HEK293 (cell line): Measurements from ENCODE around the gene ICAM4.

Experiments
- CTCF ChIA-PET: fragments of 350-600 bp; formaldehyde crosslinking; extraction: SDS; loops from one replicate; lab custom pipeline; 2021; ENCODE audit warnings: antibody characterized with exemption; lab: Yijun Ruan, JAX
- POLR2A ChIA-PET: fragments of 300-600 bp; formaldehyde crosslinking; extraction: SDS; loops from one replicate; lab custom pipeline; 2020; ENCODE audit warnings: antibody characterized with exemption, inconsistent platforms; lab: Yijun Ruan, JAX
- H3K27ac ChIP-seq: fragments of 200-500 bp; sonication (Bioruptor generic); 2 replicates; pipeline ENCODE4 v1.5.1; 2014; ENCODE audit warnings: low read depth, low read length, control low read depth, inconsistent platforms; ENCODE audit errors: extremely low read depth
- H3K36me3 ChIP-seq, 2 experiments: fragments of 200-500 bp in 1 of 2; sonication (Bioruptor generic) in 1 of 2; 1 replicate in 1 of 2; 2 replicates in 1 of 2; pipeline ENCODE4 v1.5.1; 2014 to 2017; ENCODE audit warnings: inconsistent platforms in 2 of 2, low read length in 2 of 2; ENCODE audit not compliant: control insufficient read depth in 2 of 2, insufficient read depth in 1 of 2
- H3K4me1 ChIP-seq: fragments of 200-500 bp; sonication (Bioruptor generic); 2 replicates; pipeline ENCODE4 v1.5.1; 2014; ENCODE audit warnings: mild to moderate bottlenecking, low read length, inconsistent platforms; ENCODE audit not compliant: control insufficient read depth, insufficient read depth
- H3K4me3 ChIP-seq: 2 replicates; pipeline ENCODE4 v1.5.1; 2011; ENCODE audit warnings: low read depth, mild to moderate bottlenecking, control low read depth, low read length, moderate library complexity
- H3K9me3 ChIP-seq: fragments of 200-500 bp; sonication (Bioruptor generic); 2 replicates; pipeline ENCODE4 v1.5.1; 2014; ENCODE audit warnings: low read depth, low read length, inconsistent platforms; ENCODE audit not compliant: control insufficient read depth, insufficient read depth
- KLF7 ChIP-seq: fragments of 450-650 bp; formaldehyde crosslinking; IDR thresholded peaks from 2 replicates; pipeline ENCODE4 v1.5.1; 2016; ENCODE audit warnings: missing biosample characterization, missing genetic modification characterization, borderline replicate concordance
- KLF8 ChIP-seq: fragments of 450-650 bp; formaldehyde crosslinking; IDR thresholded peaks from 2 replicates; pipeline ENCODE4 v1.5.1; 2016; ENCODE audit warnings: missing biosample characterization, missing genetic modification characterization
- TSHZ1 ChIP-seq: fragments of 450-650 bp; formaldehyde crosslinking; IDR thresholded peaks from 2 replicates; pipeline ENCODE4 v1.5.1; 2016; ENCODE audit warnings: missing biosample characterization, missing genetic modification characterization, borderline replicate concordance
- ZEB2 ChIP-seq: fragments of 450-650 bp; formaldehyde crosslinking; IDR thresholded peaks from 2 replicates; pipeline ENCODE4 v1.5.1; 2016; ENCODE audit warnings: missing biosample characterization, missing genetic modification characterization
- ZNF184 ChIP-seq: fragments of 450-650 bp; IDR thresholded peaks from 2 replicates; pipeline ENCODE4 v1.5.1; 2018; ENCODE audit warnings: missing biosample characterization, mild to moderate bottlenecking, missing genetic modification characterization
- ZNF488 ChIP-seq: fragments of 450-650 bp; formaldehyde crosslinking; IDR thresholded peaks from 2 replicates; pipeline ENCODE4 v1.5.1; 2016; ENCODE audit warnings: missing biosample characterization, missing genetic modification characterization
- ZNF785 ChIP-seq: fragments of 450-650 bp; formaldehyde crosslinking; IDR thresholded peaks from 2 replicates; pipeline ENCODE4 v1.5.1; 2016; ENCODE audit warnings: missing biosample characterization, missing genetic modification characterization
- ZNF791 ChIP-seq: fragments of 450-650 bp; formaldehyde crosslinking; IDR thresholded peaks from 2 replicates; pipeline ENCODE4 v1.5.1; 2016; ENCODE audit warnings: missing biosample characterization, missing genetic modification characterization

Gene ICAM4

GRCh38 chr19:10294368-10294697 lies 7.6 kb downstream of the ICAM4 start:
- Histone ChIP-seq H3K9me3 (no peaks in the 10 kb centered on the region), H3K36me3 (peaks cover 0 to 5% of the 10 kb centered on the region in 2 experiments; a peak in 1 of 3 replicates), H3K4me1 (peaks cover 4% of the 10 kb centered on the region; the same call in 1 of the 2 replicates), H3K4me3 (no peak overlapping the region), H3K27ac (no peak overlapping the region)
- no peak for TF ChIP-seq ZNF488 (tag by site-specific recombination)
- no peak for TF ChIP-seq ZEB2 (tag by site-specific recombination)
- TF ChIP-seq KLF7 (tag by site-specific recombination) = no peak
- POLR2A ChIA-PET = no interaction called here
- CTCF ChIA-PET = no interaction called here

GRCh38 chr19:10295305-10295846 lies 8.6 kb downstream of the ICAM4 start:
- H3K27ac ChIP-seq = no peak overlapping the region
- peaks cover 0 to 5% of the 10 kb centered on the region in 2 experiments; a peak in 1 of 3 replicates for H3K36me3 ChIP-seq
- TF ChIP-seq TSHZ1 (tag by site-specific recombination) (no peak), KLF8 (tag by site-specific recombination) (0 out of 2 replicates have a peak, but pooled peaks have one; percentile 20)
- ChIA-PET CTCF (interaction anchor here (0.6 to 0.7 kb wide), 3 partner anchors 35 to 791 kb away, joined by 3 to 6 read pairs (median 4); partner anchors contain the start of gene RAVER1), POLR2A (no interaction called here)
- no peak overlapping the region for H3K4me3 ChIP-seq
- peaks cover 4% of the 10 kb centered on the region; the same call in 1 of the 2 replicates for H3K4me1 ChIP-seq
- H3K9me3 ChIP-seq = no peaks in the 10 kb centered on the region

GRCh38 chr19:10295847-10296591 lies 9.3 kb downstream of the ICAM4 start:
- no peak for TF ChIP-seq ZNF785 (tag by site-specific recombination)
- no peak for TF ChIP-seq TSHZ1 (tag by site-specific recombination)
- no peak for TF ChIP-seq ZNF184 (tag by site-specific recombination)
- TF ChIP-seq KLF8 (tag by site-specific recombination) = 0 out of 2 replicates have a peak, but pooled peaks have one; percentile 5
- TF ChIP-seq ZNF791 (tag by site-specific recombination) = no peak
- peaks cover 0 to 5% of the 10 kb centered on the region in 2 experiments; a peak in 1 of 3 replicates for H3K36me3 ChIP-seq
- H3K27ac ChIP-seq = no peak overlapping the region
- no peak overlapping the region for H3K4me3 ChIP-seq
- H3K9me3 ChIP-seq = no peaks in the 10 kb centered on the region
- POLR2A ChIA-PET = interaction anchor here (0.5 kb wide), 1 partner anchor 9 kb away, joined by 9 read pairs; no protein-coding TSS in a partner anchor
- CTCF ChIA-PET = interaction anchor here (0.6 to 0.7 kb wide), 3 partner anchors 36 to 790 kb away, joined by 3 to 6 read pairs (median 4); partner anchors contain the start of gene RAVER1
- peaks cover 4% of the 10 kb centered on the region; the same call in 1 of the 2 replicates for H3K4me1 ChIP-seq
